A549 (cell line): Measurements from ENCODE around the gene NOS1AP. TPM values are rescaled to one million over a fixed set of nuclear protein-coding genes. Genes with fewer than 3 reads are reported as not detected.

ENCODE experiments used
- ATAC-seq, 2 experiments: fragments of 200-7000 bp in 1 of 2; fragments of >200 bp in 1 of 2; cut with Nextera tagmentation in 1 of 2; cut with Tn5 transposase in 1 of 2; 3 replicates each; pipeline versions ENCODE4 v1.8.0 to v1.9.1; 2018 to 2020; ENCODE audit warnings: mild to moderate bottlenecking in 1 of 2, moderate library complexity in 1 of 2
- CTCF ChIA-PET: fragments of 300-600 bp; sonication (Branson Sonifier 250); formaldehyde crosslinking; extraction: SDS; loops from one replicate; lab custom pipeline; 2021; ENCODE audit warnings: antibody characterized with exemption, inconsistent platforms; lab: Yijun Ruan, JAX
- POLR2A ChIA-PET: fragments of 350-600 bp; formaldehyde crosslinking; extraction: SDS; loops from one replicate; lab custom pipeline; 2021; ENCODE audit warnings: antibody characterized with exemption, inconsistent platforms; lab: Yijun Ruan, JAX
- DNase-seq, 2 experiments: peaks; one replicate each; pipeline versions ENCODE4 v3.0.0 to v3.0.0-alpha.2; 2011 to 2016; ENCODE audit warnings: low read depth in 1 of 2, low spot score in 1 of 2
- FAIRE-seq: peaks from 2 replicates; lab custom pipeline; 2011; peaks lifted over from hg19 to GRCh38; lab: Jason Lieb, UNC
- H3K27ac ChIP-seq, 2 experiments: fragments of >200 bp; sonication (Bioruptor Twin); formaldehyde crosslinking; 3 replicates each; pipeline ENCODE4 v1.5.1; 2016 to 2017
- H3K4me1 ChIP-seq: fragments of >200 bp; sonication (Bioruptor Twin); formaldehyde crosslinking; 3 replicates; pipeline ENCODE4 v1.6.1; 2016
- H3K4me2 ChIP-seq: fragments of >200 bp; sonication (Bioruptor Twin); formaldehyde crosslinking; 3 replicates; pipeline ENCODE4 v1.6.1; 2016
- H3K4me3 ChIP-seq: fragments of >200 bp; sonication (Bioruptor Twin); formaldehyde crosslinking; 3 replicates; pipeline ENCODE4 v1.5.1; 2016
- H3K9me3 ChIP-seq: fragments of >200 bp; sonication (Bioruptor Twin); formaldehyde crosslinking; 3 replicates; pipeline ENCODE4 v1.6.1; 2016
- BHLHE40 ChIP-seq: IDR thresholded peaks from 2 replicates; pipeline ENCODE4 v1.6.1; 2012; ENCODE audit warnings: low read depth, low read length, inconsistent platforms
- EHF ChIP-seq: fragments of 250-450 bp; sonication (Bioruptor Pico); IDR thresholded peaks from 2 replicates; pipeline ENCODE4 v1.5.0; 2020; ENCODE audit warnings: mild to moderate bottlenecking
- EP300 ChIP-seq, 2 experiments: fragments of >200 bp; sonication (Bioruptor Twin); formaldehyde crosslinking; IDR thresholded peaks; 2 replicates in 1 of 2; 3 replicates in 1 of 2; pipeline ENCODE4 v1.6.1; 2016 to 2017
- ESRRA ChIP-seq: fragments of 150-350 bp; IDR thresholded peaks from 2 replicates; pipeline ENCODE4 v1.6.1; 2014; ENCODE audit warnings: mild to moderate bottlenecking, low read length, borderline replicate concordance
- FOSB ChIP-seq: fragments of 250-450 bp; sonication (Bioruptor Pico); IDR thresholded peaks from 2 replicates; pipeline ENCODE4 v1.5.0; 2020; ENCODE audit warnings: mild to moderate bottlenecking, moderate library complexity
- HDAC2 ChIP-seq: fragments of 200-600 bp; sonication (generic); IDR thresholded peaks from 2 replicates; pipeline ENCODE4 v1.6.1; 2016
- HOXB5 ChIP-seq: fragments of 250-450 bp; sonication (Bioruptor Pico); IDR thresholded peaks from 2 replicates; pipeline ENCODE4 v1.5.0; 2020; ENCODE audit warnings: mild to moderate bottlenecking, moderate library complexity
- JUN ChIP-seq, 2 experiments: fragments of >200 bp; sonication (Bioruptor Twin); formaldehyde crosslinking; IDR thresholded peaks; 2 replicates in 1 of 2; 3 replicates in 1 of 2; pipeline ENCODE4 v1.6.1; 2016 to 2017
- JUNB ChIP-seq: fragments of >200 bp; sonication (Bioruptor Twin); formaldehyde crosslinking; IDR thresholded peaks from 2 replicates; pipeline ENCODE4 v1.6.1; 2016
- KDM1A ChIP-seq: fragments of 200-600 bp; sonication (generic); IDR thresholded peaks from 2 replicates; pipeline ENCODE4 v1.6.1; 2016; ENCODE audit warnings: low read depth, mild to moderate bottlenecking
- NPAS2 ChIP-seq: fragments of 250-450 bp; sonication (Bioruptor Pico); IDR thresholded peaks from 2 replicates; pipeline ENCODE4 v1.8.0; 2022; ENCODE audit warnings: mild to moderate bottlenecking, moderate library complexity, borderline replicate concordance
- NR3C1 ChIP-seq: fragments of >200 bp; sonication (Bioruptor Twin); formaldehyde crosslinking; IDR thresholded peaks from 3 replicates; pipeline ENCODE4 v1.6.1; 2017
- PHF8 ChIP-seq: fragments of 200-600 bp; sonication (generic); IDR thresholded peaks from 2 replicates; pipeline ENCODE4 v1.6.1; 2016; ENCODE audit warnings: low read depth, mild to moderate bottlenecking, antibody characterized with exemption, moderate library complexity, borderline replicate concordance
- POLR2A ChIP-seq: IDR thresholded peaks from 2 replicates; pipeline ENCODE4 v1.6.1; 2012; ENCODE audit warnings: mild to moderate bottlenecking, low read length
- RAD21 ChIP-seq, 2 experiments: fragments of >200 bp in 1 of 2; sonication (Bioruptor Twin) in 1 of 2; formaldehyde crosslinking in 1 of 2; IDR thresholded peaks in 1 of 2; conservative IDR thresholded peaks in 1 of 2; 2 replicates in 1 of 2; 3 replicates in 1 of 2; pipeline ENCODE4 v1.6.1; 2012 to 2018; ENCODE audit warnings: inconsistent platforms in 1 of 2
- RARB ChIP-seq: fragments of 250-450 bp; sonication (Bioruptor Pico); IDR thresholded peaks from 2 replicates; pipeline ENCODE4 v1.8.0; 2021; ENCODE audit warnings: mild to moderate bottlenecking, moderate library complexity
- SMC3 ChIP-seq: fragments of >200 bp; sonication (Bioruptor Twin); formaldehyde crosslinking; IDR thresholded peaks from 3 replicates; pipeline ENCODE4 v1.6.1; 2018; ENCODE audit warnings: inconsistent platforms
- TFCP2L1 ChIP-seq: fragments of 250-450 bp; sonication (Bioruptor Pico); IDR thresholded peaks from 2 replicates; pipeline ENCODE4 v1.5.0; 2021; ENCODE audit warnings: mild to moderate bottlenecking
- WGBS: methylation state at CpG from one replicate; pipeline ENCODE4 v1.1.6; 2017; ENCODE audit errors: missing lambda C conversion rate; 5-methylcytosine and 5-hydroxymethylcytosine counted together
- polyA plus RNA-seq, 4 experiments: library from polyadenylated mRNA; depleted of rRNA in 3 of 4; stranded (reverse); fragments of >200 nt; fragmentation: RNase III in 1 of 4; extraction: RNeasy Plus Mini Kit Qiagen cat#74134 plus additional on column Dnase treatment in 1 of 4; gene quantifications; 2 replicates in 3 of 4; 3 replicates in 1 of 4; pipeline ENCODE4 v1.2.3, GENCODE V29; 2011 to 2017
- TF ChIP-seq, protein P1 (sequence below): IDR thresholded peaks from 2 replicates; pipeline ENCODE4 v1.6.1; 2012
- TF ChIP-seq, protein P2 (sequence below): IDR thresholded peaks from 2 replicates; pipeline ENCODE4 v1.6.1; 2012; ENCODE audit warnings: low read depth, borderline replicate concordance
- TF ChIP-seq, protein P3 (sequence below): fragments of 250-450 bp; sonication (Bioruptor Pico); IDR thresholded peaks from 2 replicates; pipeline ENCODE4 v1.5.0; 2020; ENCODE audit warnings: low read depth, mild to moderate bottlenecking, moderate library complexity
- TF ChIP-seq, protein P4 (sequence below): fragments of 200-600 bp; sonication (generic); IDR thresholded peaks from 2 replicates; pipeline ENCODE4 v1.6.1; 2016; ENCODE audit warnings: antibody characterized with exemption, mild to moderate bottlenecking, moderate library complexity
- TF ChIP-seq, protein P5 (sequence below): fragments of 250-450 bp; sonication (Bioruptor Pico); IDR thresholded peaks from 2 replicates; pipeline ENCODE4 v1.5.0; 2021; ENCODE audit warnings: mild to moderate bottlenecking, moderate library complexity, borderline replicate concordance

The NOS1AP gene
- polyA plus RNA-seq, 2 of the 4 experiments (the other 2 are of a cell fraction), result 0.17 to 0.25 TPM

DNA sequence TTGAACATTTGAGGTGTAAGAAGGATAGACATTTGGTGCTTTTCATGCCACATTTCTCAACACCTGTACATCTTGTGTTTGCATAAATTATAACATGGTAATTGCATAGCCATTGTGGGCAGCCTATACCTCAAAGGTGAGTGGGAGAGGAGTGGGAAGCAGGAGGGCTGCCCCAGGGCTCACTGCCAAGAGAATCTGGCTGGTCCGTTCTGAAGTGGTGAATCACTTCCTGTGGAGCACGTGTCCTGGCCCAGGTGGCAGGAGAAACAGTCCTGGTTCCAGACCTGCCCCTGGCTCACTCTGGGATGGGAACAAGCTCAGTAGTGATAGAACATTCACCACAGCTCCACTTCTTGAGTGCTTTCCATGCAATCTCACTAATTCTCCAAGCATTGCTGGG is 34.2 kb upstream of the NOS1AP start:
- no peaks in the 10 kb centered on the region for H3K9me3 ChIP-seq
- TF ChIP-seq, protein P1, sequence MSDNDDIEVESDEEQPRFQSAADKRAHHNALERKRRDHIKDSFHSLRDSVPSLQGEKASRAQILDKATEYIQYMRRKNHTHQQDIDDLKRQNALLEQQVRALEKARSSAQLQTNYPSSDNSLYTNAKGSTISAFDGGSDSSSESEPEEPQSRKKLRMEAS, result no peak
- no peak for TF ChIP-seq SMC3
- TF ChIP-seq ESRRA, result no peak
- no peak for TF ChIP-seq FOSB (CRISPR knock-in tag)
- no peak for TF ChIP-seq RAD21 (conservative IDR thresholded peaks at IDR 0.05 in 1 of 2, IDR thresholded peaks at IDR 0.05 in 1 of 2)
- TF ChIP-seq JUN (IDR thresholded peaks at IDR 0.05), result no peak
- no peak for TF ChIP-seq EHF (CRISPR knock-in tag)
- no peak for TF ChIP-seq HOXB5 (CRISPR knock-in tag)
- TF ChIP-seq PHF8, result no peak
- TF ChIP-seq RARB (CRISPR knock-in tag), result no peak
- TF ChIP-seq, protein P2, sequence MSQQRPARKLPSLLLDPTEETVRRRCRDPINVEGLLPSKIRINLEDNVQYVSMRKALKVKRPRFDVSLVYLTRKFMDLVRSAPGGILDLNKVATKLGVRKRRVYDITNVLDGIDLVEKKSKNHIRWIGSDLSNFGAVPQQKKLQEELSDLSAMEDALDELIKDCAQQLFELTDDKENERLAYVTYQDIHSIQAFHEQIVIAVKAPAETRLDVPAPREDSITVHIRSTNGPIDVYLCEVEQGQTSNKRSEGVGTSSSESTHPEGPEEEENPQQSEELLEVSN, result no peak
- TF ChIP-seq BHLHE40, result no peak
- TF ChIP-seq, protein P3, sequence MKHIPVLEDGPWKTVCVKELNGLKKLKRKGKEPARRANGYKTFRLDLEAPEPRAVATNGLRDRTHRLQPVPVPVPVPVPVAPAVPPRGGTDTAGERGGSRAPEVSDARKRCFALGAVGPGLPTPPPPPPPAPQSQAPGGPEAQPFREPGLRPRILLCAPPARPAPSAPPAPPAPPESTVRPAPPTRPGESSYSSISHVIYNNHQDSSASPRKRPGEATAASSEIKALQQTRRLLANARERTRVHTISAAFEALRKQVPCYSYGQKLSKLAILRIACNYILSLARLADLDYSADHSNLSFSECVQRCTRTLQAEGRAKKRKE (CRISPR knock-in tag), result no peak
- TF ChIP-seq NR3C1, result no peak
- WGBS, result 0% methylated on average over 2 of the region's 2 CpGs
- DNase-seq, result no peak
- ATAC-seq, result no peak
- CTCF ChIA-PET, result interaction anchor here (0.7 to 11.5 kb wide), 5 partner anchors 11 to 242 kb away, joined by 3 to 262 read pairs (median 4); partner anchors contain the start of gene OLFML2B
- 0 out of 3 replicates have a peak overlapping the region, but pooled peaks have one; percentile 23 for H3K4me2 ChIP-seq
- no peak for FAIRE-seq
- H3K4me3 ChIP-seq, result no peak overlapping the region
- POLR2A ChIA-PET, result no interaction called here
- H3K4me1 ChIP-seq, result peaks cover 6% of the 10 kb centered on the region; the same call in 2 of the 3 replicates
- no peak overlapping the region for H3K27ac ChIP-seq

DNA sequence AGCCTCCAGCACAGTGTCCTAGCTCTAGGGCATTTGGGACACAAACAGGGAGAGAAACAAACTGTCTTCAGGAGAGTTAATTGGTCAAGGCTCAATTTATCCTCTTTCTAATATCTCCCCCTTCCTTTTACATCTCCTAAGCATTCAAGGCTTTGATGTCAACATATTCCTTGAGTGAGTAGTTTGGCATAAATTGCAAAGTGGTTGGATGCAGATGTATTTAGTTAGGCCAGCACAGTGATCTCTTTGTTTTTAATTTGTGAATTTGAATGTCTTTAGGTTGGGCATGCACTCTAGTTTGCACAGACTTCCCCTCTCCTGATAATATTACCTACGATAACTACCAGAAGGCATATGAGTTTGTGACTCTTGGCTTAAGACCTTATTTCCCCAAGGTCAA is 33.3 kb upstream of the NOS1AP start:
- WGBS, result 95% methylated on average over 1 of the region's 1 CpG
- Histone ChIP-seq H3K27ac (no peak overlapping the region), H3K4me3 (no peak overlapping the region), H3K9me3 (no peaks in the 10 kb centered on the region), H3K4me2 (no peak overlapping the region), H3K4me1 (peaks cover 6% of the 10 kb centered on the region; the same call in 2 of the 3 replicates)
- ATAC-seq (no peak), DNase-seq (no peak), FAIRE-seq (peak; percentile 39)
- POLR2A ChIA-PET, result interaction anchor here (1.9 kb wide), 1 partner anchor 243 kb away, joined by 15 read pairs; no protein-coding TSS in a partner anchor
- CTCF ChIA-PET, result interaction anchor here (0.6 to 11.5 kb wide), 21 partner anchors 8 to 555 kb away, joined by 3 to 262 read pairs (median 6); partner anchors contain the start of genes DUSP12 and OLFML2B
- TF ChIP-seq, protein P4, sequence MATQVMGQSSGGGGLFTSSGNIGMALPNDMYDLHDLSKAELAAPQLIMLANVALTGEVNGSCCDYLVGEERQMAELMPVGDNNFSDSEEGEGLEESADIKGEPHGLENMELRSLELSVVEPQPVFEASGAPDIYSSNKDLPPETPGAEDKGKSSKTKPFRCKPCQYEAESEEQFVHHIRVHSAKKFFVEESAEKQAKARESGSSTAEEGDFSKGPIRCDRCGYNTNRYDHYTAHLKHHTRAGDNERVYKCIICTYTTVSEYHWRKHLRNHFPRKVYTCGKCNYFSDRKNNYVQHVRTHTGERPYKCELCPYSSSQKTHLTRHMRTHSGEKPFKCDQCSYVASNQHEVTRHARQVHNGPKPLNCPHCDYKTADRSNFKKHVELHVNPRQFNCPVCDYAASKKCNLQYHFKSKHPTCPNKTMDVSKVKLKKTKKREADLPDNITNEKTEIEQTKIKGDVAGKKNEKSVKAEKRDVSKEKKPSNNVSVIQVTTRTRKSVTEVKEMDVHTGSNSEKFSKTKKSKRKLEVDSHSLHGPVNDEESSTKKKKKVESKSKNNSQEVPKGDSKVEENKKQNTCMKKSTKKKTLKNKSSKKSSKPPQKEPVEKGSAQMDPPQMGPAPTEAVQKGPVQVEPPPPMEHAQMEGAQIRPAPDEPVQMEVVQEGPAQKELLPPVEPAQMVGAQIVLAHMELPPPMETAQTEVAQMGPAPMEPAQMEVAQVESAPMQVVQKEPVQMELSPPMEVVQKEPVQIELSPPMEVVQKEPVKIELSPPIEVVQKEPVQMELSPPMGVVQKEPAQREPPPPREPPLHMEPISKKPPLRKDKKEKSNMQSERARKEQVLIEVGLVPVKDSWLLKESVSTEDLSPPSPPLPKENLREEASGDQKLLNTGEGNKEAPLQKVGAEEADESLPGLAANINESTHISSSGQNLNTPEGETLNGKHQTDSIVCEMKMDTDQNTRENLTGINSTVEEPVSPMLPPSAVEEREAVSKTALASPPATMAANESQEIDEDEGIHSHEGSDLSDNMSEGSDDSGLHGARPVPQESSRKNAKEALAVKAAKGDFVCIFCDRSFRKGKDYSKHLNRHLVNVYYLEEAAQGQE, result no peak
- no peak for TF ChIP-seq NPAS2
- TF ChIP-seq, protein P2, result no peak
- no peak for TF ChIP-seq KDM1A
- TF ChIP-seq EP300 (IDR thresholded peaks at IDR 0.05), result no peak
- no peak for TF ChIP-seq TFCP2L1
- TF ChIP-seq POLR2A, result no peak
- TF ChIP-seq HDAC2, result no peak
- TF ChIP-seq, protein P5, sequence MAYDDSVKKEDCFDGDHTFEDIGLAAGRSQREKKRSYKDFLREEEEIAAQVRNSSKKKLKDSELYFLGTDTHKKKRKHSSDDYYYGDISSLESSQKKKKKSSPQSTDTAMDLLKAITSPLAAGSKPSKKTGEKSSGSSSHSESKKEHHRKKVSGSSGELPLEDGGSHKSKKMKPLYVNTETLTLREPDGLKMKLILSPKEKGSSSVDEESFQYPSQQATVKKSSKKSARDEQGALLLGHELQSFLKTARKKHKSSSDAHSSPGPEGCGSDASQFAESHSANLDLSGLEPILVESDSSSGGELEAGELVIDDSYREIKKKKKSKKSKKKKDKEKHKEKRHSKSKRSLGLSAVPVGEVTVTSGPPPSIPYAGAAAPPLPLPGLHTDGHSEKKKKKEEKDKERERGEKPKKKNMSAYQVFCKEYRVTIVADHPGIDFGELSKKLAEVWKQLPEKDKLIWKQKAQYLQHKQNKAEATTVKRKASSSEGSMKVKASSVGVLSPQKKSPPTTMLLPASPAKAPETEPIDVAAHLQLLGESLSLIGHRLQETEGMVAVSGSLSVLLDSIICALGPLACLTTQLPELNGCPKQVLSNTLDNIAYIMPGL (CRISPR knock-in tag), result no peak
- no peak for TF ChIP-seq JUNB
